HepG2 (cell line): ENCODE measurements around the gene HIRA. TPM values are rescaled to one million over a fixed set of nuclear protein-coding genes. Genes with fewer than 3 reads are reported as not detected.
A peak's percentile ranks its signal among the peaks of the same experiment; 100 is the strongest.

Source experiments
- ARID2 ChIP-seq: sonication (generic); formaldehyde crosslinking; IDR thresholded peaks from 2 replicates; pipeline ENCODE4 v1.8.1; 2022; ENCODE audit warnings: mild to moderate bottlenecking, missing genetic modification reagents, borderline replicate concordance
- ATF6 ChIP-seq: sonication (generic); formaldehyde crosslinking; conservative IDR thresholded peaks from 2 replicates; pipeline ENCODE4 v1.4.0; 2020; ENCODE audit warnings: missing genetic modification reagents
- ATF7-NPFF ChIP-seq: sonication (generic); formaldehyde crosslinking; IDR thresholded peaks from 2 replicates; pipeline ENCODE4 v1.8.1; 2023; ENCODE audit warnings: mild to moderate bottlenecking, low read depth, missing genetic modification reagents, moderate library complexity
- BATF2 ChIP-seq: sonication (generic); formaldehyde crosslinking; IDR thresholded peaks from 2 replicates; pipeline ENCODE4 v1.8.0; 2022; ENCODE audit warnings: mild to moderate bottlenecking, missing genetic modification reagents, moderate library complexity
- DMAP1 ChIP-seq: IDR thresholded peaks from 2 replicates; pipeline ENCODE4 v1.6.1; 2016
- GZF1 ChIP-seq: sonication (generic); formaldehyde crosslinking; IDR thresholded peaks from 2 replicates; pipeline ENCODE4 v1.5.1; 2020; ENCODE audit warnings: mild to moderate bottlenecking, missing genetic modification reagents
- HNRNPK ChIP-seq: fragments of 200-400 bp; formaldehyde crosslinking; IDR thresholded peaks from 2 replicates; pipeline ENCODE4 v1.6.1; 2018; ENCODE audit warnings: low read length, low read depth, moderate library complexity, mild to moderate bottlenecking; ENCODE audit not compliant: poor library complexity, severe bottlenecking
- MNT ChIP-seq: fragments of 450-650 bp; IDR thresholded peaks from 2 replicates; pipeline ENCODE4 v1.6.1; 2016
- MTA3 ChIP-seq: sonication (generic); formaldehyde crosslinking; IDR thresholded peaks from 2 replicates; pipeline ENCODE4 v1.4.0; 2020; ENCODE audit warnings: missing genetic modification reagents
- RFX5 ChIP-seq: IDR thresholded peaks from 2 replicates; pipeline ENCODE4 v1.6.1; 2011; ENCODE audit warnings: low read depth, low read length, improper control_type of control experiment
- RORA ChIP-seq: sonication (generic); formaldehyde crosslinking; IDR thresholded peaks from 2 replicates; pipeline ENCODE4 v1.5.0; 2020; ENCODE audit warnings: mild to moderate bottlenecking, missing genetic modification reagents, moderate library complexity
- TRIM24 ChIP-seq: sonication (generic); formaldehyde crosslinking; IDR thresholded peaks from 2 replicates; pipeline ENCODE4 v1.8.0; 2022; ENCODE audit warnings: mild to moderate bottlenecking, missing genetic modification reagents
- ZNF597 ChIP-seq: sonication (generic); formaldehyde crosslinking; IDR thresholded peaks from 2 replicates; pipeline ENCODE4 v1.5.0; 2020; ENCODE audit warnings: missing genetic modification reagents
- ZNF646 ChIP-seq: sonication (generic); formaldehyde crosslinking; IDR thresholded peaks from 2 replicates; pipeline ENCODE4 v1.9.0; 2021; ENCODE audit warnings: mild to moderate bottlenecking, missing genetic modification reagents
- polyA plus RNA-seq, 8 experiments: library from polyadenylated mRNA; depleted of rRNA in 3 of 8; stranded (reverse) in 7 of 8; unstranded in 1 of 8; fragments of >200 nt; fragmentation: Illumina TruSeq in 4 of 8; extraction: Trizol in 4 of 8; gene quantifications; 2 replicates each; pipeline versions ENCODE4 v1.2.1 to v1.2.3, GENCODE V29; 2011 to 2016; ENCODE audit warnings: low read depth in 4 of 8, missing spikeins in 1 of 8, mixed read lengths in 1 of 8; ENCODE audit not compliant: insufficient read depth in 1 of 8
- total RNA-seq, 5 experiments: library from RNA; depleted of rRNA; stranded (reverse); fragments of >200 nt; fragmentation: Illumina TruSeq; extraction: Trizol; gene quantifications; 2 replicates each; pipeline ENCODE4 v1.2.3, GENCODE V29; 2016; ENCODE audit warnings: low read depth in 1 of 5

The HIRA gene
- total and polyA plus RNA-seq, 2 of the 13 experiments (the other 11 are each of a cell fraction or from before 2014, with no cell fraction given), result 21.5 to 29.2 TPM

GRCh38 chr22:19432133-19432851 is 759 bp upstream of the HIRA start, which contains the start of gene MRPL40 (continued):
- TF ChIP-seq DMAP1 (CRISPR knock-in tag) (peak; percentile 98), TRIM24 (CRISPR knock-in tag) (no peak), MTA3 (no peak), ATF7-NPFF (CRISPR knock-in tag) (peak; percentile 93), HNRNPK (peak; percentile 94), ARID2 (CRISPR knock-in tag) (peak; percentile 97), ZNF646 (no peak), GZF1 (CRISPR knock-in tag) (peak; percentile 91), ZNF597 (CRISPR knock-in tag) (no peak), RFX5 (no peak), RORA (CRISPR knock-in tag) (no peak), ATF6 (peak; percentile 85; the same call in 1 of the 2 replicates), MNT (peak; percentile 55), BATF2 (no peak; the same call in 1 of the 2 replicates)
